NCI-H2107 treated with DMSO at 0.1 percent for 48 hours (cell line): ENCODE data around the gene RNF212.
A peak's percentile ranks its signal among the peaks of the same experiment; 100 is the strongest.
"Not testable (repeated sequence)": the region's sequence is repeated elsewhere in the genome, so short reads cannot be mapped to it uniquely, and the experiment has no call there.

ENCODE experiments used
- DNase-seq: peaks from one replicate; lab custom pipeline; 2025; ENCODE audit not compliant: unreplicated experiment; lab: John Stamatoyannopoulos, UW

The RNF212 gene, protein sequence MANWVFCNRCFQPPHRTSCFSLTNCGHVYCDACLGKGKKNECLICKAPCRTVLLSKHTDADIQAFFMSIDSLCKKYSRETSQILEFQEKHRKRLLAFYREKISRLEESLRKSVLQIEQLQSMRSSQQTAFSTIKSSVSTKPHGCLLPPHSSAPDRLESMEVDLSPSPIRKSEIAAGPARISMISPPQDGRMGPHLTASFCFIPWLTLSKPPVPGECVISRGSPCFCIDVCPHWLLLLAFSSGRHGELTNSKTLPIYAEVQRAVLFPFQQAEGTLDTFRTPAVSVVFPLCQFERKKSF

DNA sequence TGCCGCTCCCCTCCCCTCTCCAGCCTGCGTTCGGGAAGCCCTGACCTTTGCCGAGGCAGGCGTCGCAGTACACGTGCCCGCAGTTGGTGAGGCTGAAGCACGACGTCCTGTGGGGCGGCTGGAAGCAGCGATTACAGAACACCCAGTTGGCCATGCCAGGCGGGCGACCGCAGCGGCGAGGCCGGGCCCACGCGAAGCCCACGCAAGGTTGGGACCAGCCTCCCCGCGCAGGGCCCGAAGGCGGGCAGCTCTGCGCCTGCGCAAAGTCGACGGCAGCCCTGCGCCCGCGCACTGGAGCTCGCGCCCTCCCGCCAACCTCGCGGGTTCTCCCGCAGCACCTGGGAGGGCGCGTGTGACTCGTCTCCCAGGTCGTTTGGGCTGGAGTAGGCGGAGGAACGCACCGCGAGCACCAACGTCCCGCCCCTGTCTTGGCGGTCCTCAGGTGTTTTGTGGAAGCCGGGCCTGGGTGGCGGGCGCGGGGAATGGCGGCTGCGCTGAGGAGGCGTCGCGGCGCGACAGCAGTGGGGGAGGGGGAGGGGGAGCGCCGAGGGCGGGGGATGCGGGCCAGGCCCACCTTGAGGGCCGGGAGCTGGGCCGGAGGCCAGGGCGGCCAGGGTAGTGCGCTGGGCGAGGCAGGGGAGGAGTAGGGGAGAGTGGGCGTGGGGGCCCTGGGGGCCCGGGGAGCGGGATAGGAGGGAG lies at the start of gene RNF212:
RNF212 (minus strand) TSS at position 254 of the 699 bp plus-strand sequence; CDS start at position 154, 100 bp downstream.
- no peak for DNase-seq

DNA sequence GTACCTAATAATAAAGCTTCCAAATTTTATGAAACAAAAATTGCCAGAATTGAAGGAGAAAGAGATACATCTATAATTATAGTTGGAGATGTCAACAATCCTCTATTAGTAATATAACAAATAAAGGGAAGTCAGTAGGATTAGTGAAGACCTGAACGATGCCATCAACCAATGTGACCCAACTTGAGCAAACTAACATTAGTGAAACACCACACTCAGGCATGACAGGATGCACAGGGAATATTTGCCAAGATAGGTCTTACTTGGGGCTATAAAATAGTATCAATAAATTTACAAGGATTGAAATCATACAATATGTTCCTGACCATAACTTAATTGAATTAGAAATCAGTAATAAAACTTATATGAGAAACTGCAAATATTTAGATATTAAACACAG lies 47.0 kb upstream of the RNF212 start:
- no peak for DNase-seq

DNA sequence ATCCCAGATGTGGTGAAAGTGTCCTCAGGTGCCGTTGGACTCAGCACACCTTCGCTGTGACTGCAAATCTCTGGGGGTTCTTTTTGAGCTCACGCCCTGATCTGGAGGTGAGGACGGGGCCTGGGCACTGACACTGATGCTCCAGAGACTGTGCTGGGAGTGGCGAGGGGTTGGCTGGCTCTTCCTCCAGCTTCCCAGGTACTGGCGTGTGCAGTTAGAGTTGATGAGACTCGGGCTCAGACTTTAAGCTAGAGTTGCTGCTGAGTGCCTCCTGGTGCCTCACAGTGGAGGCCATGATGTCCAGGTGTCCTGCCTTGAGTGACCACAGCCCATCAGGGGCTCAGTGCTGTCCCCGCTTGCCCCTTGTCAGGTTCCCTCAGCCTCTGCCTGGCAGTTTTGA lies 42.7 kb upstream of the RNF212 start:
- no peak for DNase-seq

DNA sequence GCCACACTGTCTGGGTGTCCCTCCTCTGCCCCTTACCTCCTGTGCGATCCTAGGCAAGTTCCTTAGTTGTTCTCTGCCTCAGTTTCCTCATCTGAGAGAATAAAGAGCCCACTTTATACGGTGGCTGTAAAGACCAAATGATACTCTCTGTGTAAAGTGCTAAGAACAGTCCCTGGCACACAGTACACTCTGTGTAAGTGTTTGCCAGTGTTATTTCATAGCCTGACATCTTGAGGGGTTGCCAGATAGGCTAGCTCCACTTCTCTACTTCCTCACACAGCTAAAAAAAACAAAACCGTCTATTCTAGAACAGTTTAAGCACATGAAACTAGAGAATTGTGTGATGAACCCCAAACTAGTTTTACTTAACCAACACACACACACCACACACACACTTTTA lies 42.0 kb upstream of the RNF212 start:
- DNase-seq: no peak

DNA sequence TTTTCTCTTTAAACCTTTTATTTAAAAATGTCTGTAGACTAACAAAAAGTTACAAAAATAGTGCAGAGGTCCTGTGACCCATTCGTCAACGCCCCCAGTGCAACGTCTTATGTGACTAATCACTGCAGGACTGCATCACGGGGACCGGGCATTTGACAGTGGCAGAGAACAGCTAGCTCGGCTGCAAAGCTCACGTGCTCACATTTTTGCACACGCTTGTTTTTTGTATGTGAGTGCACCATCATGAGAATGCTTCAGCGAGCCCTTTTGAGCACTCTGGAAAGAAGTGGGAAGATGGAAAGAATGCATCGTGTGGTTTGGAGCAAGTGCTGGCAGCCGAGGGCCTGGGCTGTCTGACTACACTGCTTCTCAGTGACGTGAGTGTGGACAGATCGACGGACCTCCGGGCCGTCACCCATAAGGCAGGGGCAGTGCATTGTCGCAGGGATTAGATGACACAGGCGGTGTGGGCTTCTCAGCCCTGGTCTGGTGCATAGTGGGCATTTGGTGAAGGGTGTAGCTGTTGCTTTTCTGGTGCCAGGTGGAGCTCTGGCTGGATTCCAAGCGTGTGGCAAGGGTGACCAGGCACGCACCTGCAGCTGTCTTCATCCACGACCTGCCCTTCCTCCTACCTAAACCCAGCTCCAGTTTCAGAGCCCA lies 41.3 kb upstream of the RNF212 start:
- no peak for DNase-seq

DNA sequence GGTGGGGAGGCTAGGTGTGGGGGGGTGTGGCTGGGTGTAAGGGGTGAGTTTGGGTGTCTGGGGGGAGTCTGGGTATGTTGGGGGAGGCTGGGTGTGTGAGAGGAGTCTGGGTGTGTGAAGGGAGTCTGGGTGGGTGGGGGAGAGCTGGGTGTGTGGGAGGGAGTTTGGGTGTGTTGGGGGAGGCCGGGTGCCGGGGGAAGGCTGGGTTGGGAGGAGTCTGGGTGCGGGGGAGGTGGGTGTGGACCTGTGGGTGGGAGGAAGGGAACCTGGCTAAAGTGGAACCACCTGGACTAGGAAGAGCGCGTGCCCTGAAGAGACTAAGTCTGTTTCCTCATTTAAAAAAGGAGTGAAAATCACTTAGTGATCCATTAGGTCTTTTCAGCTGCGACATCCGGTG lies 40.8 kb upstream of the RNF212 start:
- DNase-seq: no peak

DNA sequence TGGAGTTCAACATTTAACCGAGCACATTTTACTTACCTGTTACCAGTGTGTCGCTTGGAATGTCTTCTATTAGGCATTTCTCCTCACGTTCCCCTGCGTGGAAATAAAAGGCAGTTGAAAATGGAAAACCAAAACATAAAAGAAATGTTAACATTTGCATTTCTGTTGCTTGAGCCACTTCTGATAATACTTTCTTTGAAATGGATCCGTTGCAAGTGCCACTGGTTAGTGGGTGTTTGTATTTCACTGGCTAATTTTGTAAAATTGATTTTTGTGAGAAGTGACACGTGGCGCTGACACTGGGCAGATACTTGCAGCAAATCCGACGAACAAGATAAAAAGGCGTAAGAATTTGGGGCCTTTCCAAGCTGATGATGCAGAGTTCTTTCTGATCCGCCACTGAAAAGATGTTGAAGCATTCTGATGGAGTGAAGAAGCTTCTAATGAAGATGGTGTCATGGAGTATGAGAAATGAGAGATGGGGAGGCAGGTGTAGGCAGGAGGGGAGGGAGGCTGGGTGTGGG lies 40.3 kb upstream of the RNF212 start:
- no peak for DNase-seq

DNA sequence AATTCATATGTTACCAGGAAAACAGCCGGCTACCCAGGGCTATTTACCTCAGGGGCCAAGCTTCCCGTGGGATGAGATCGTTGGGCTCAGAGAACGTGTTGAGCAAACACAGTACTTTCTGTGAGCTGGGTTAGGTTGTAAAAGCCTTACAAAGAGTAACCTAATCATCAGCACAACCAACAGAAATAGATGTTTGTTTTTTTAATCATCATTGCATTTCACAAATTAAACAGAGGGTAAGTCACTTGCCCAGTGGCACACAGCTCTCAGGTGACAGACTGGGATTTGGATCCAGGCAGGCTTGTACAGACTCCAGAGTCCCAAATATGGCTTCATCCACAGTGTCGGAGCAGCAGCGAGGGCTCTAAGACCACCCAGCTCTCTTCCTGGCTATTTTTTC lies 38.9 kb upstream of the RNF212 start:
- DNase-seq: no peak

DNA sequence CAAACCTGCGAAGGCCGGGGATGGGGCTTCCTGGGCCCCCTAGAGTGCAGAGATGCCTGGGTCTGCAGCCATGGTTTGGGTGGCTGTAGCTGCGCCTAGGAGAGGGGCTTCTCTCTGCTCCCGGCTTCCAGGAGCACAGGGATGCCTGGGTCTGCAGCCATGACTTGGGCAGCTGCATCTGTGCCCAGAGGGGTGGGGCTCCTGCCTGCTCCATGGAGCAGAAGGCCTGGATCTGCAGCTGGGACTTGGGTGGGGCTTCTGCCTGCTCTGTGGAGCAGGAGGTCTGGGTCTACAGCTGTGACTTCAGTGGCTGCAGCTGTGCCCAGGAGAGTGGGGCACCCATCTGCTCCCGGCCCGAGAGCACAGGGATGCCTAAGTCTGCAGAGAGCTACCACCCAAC lies 38.2 kb upstream of the RNF212 start:
- DNase-seq: no peak

DNA sequence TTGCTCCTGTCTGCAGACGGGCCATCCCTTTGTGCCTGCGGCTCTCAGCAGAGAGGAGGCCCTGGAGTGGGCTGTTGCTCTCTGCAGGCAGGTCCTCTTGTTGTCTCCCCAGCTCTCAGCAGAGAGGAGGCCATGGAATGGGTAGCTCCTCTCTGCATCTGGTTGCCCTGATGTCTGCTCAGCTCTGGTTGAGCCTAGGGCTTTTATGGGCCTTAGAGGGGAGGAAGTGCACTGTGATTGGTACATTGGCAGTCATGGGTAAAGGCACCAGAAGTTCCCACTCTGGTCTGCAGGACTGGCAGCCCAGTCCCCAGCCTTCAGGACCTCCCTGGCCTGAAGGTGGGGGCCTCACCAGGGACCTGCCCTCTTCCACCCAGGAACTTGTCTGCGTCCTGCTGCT lies 37.5 kb upstream of the RNF212 start:
- no peak for DNase-seq

DNA sequence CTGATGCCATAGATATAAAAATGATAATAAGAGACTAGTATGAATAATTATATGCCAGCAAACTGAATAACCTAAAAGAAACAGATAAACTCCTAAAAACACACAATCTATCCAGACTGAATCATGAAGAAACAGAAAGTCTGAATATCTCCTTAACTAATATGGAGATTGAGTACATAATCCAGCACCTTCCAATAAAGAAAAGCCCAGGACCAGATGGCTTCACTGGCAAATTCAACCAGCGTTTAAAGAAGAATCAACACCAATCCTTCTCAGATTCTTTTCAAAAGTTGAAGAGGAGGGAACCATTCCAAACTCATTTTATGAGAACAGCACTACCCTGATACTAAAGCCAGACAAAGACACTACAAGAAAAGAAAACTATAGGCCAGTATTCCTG lies 26.5 kb upstream of the RNF212 start:
- no peak for DNase-seq

DNA sequence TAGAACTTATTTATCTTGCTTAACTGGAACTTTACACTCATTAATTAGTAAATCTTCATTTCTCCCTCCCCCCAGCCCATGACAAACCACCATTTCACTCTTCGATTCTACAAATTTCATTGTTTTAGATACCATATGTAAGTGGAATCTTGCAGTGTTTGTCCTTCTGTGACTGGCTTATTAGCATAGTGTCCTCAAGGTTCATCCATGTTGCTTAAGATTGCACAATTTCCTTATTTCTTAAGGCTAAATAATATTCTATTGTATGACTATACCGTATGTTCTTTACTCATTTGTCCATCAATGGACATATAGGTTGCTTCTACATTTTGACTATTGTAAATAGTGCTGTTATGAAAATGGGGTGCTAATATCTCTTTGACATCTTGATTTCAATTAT lies 24.5 kb upstream of the RNF212 start:
- no peak for DNase-seq

DNA sequence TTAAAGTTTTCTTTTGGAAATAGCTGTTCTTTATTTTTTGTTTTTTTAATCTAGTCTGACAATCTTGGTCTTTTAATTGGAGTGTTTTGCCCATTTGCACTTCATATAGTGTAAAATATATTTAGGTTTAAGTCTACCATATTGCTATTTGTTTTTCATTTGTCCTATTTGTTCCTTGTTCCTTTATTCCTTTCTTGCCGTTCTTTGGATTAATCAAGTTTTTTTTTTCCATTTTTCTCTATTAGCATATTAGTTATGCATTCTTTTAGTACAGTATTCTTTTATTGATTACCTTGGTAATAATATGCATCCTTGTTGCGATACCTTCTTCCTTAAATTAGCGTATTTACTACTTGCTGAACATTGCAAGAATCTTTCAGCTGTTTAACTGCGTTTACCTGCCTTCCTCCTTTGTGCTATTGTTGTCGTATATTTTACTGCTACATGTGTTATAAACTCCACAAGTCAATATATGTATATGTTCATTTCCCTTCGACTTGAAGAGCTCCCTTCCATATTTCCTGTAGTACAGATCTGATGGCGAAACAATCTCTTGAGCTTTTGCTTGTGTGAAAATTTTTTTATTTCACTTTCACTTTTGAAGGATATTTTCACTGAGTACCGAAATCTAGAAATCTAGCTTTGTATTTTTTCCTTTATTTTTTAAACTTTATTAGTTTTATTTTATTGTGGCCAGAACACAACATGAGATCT lies 23.9 kb upstream of the RNF212 start:
- DNase-seq: no peak

DNA sequence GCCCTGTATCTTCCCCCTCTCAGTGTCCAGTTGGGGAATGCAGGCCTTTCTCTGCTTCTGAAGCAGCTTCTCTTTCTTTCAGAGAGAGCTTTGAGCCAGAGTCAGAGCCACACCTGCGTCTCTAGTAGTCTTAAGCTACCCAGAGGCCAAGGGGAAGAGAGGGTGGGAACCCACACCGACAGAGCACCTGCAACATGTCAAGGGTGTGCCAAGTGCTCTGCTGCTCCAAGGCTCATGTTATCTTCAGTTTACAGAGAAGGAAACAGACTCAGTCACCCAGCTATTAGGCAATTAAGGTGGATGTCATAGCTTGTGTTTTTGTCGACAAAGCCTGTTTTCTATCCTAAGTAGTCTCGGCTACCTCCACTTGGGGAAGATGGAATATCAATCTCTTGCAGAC lies 22.7 kb upstream of the RNF212 start:
- no peak for DNase-seq

DNA sequence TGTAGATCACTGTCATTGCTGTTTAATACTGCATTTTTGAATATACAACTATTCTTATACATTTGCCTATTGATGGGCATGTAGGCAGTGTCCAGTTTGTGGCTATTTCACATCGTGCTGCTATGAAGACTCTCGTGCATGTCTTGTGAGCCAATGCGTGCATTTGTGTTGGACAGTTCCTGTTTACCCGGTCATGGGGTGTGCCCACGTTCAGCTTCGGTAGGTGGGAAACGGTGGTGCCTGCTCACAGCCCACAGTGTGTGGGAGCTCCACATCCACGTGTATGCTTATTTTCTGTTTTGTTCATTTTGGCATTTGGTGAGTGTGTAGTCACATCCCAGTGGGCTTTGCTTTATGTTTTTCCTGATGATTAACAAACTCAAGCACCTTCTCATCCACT lies 19.7 kb upstream of the RNF212 start:
- no peak for DNase-seq

DNA sequence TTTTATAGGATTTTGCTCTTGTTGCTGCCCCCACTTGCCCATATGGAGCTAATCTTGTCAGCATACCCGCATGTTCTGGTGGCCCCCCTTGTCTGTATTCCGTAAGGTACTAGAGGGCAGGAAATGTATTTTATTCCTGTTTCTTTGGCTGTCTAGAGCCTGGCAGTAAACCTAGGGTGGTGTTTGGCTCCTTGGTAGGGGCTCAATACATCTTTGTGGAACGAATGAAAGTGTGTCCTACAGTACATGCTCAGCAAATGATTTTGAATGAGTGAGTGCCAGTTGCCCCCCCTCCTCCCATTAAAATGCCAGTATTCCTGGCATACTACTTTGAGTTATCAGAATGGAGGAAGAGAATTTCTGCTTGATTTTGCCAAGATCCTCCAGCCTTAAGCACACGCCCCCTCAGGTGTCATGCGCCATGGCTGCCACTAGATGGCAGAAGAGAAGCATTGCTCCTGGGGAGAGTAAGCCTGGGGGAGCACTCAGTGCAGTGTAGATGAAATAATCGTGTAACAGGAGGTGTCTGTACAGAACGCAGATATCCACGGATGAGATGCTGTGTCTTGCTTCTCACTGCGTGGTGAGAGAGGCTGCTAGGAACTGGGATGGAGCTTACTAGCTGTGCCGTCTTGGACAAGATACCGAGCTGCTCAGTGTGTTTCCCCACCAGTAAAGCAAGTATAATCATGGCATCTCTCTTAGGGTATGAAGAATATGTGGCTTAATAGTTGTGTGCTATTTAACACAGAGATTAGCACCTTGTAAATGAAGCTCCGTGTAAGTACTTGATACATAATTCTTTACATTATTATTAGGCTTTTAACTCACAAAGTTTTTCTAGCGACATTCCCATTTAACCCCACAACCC lies 17.2 kb upstream of the RNF212 start:
- peak; percentile 37 for DNase-seq

DNA sequence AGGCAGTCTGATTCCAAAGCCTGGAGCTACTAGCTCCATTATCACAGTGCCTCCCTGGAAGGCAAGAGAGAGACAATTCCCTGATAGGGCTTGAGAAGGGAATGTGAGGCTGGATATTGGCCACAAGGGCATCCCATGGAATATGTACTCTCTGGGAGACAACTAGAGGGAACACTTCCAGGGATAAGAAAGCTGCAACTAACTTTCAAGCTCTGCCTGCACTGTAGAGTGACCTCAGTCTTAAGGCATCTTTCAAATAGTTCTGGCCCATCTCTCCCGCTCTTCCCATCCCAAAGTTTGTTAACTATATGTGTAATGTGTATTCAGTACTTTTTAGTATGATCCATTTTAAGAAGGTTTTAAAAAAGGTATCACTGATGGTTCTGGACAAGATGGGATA lies 13.1 kb upstream of the RNF212 start:
- DNase-seq: no peak

DNA sequence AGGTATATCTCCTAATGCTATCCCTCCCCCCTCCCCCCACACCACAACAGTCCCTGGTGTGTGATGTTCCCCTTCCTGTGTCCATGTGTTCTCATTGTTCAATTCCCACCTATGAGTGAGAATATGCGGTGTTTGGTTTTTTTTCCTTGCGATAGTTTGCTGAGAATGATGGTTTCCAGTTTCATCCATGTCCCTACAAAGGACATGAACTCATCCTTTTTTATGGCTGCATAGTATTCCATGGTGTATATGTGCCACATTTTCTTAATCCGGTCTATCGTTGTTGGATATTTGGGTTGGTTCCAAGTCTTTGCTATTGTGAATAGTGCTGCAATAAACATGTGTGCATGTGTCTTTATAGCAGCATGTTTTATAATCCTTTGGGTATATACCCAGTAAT lies 12.1 kb upstream of the RNF212 start:
- not testable (repeated sequence) for DNase-seq

DNA sequence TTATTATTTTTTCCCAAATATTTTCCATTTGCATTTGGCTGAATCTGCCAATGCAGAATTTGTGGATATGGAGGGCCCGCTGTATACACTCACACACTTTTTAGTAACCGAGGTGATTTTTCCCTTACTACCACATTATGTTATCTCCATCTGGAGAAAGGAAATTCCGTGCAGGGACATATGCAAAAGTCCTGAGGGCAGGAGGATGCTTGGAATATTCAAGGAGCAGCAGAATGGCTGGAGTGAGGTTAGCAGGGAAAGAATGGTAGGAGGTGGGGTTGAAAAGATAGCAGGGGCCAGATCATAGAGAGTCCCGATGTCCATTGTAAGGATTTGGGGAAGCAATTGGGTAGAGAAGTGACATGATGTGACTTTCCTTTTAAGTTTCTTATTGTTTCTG lies 11.5 kb upstream of the RNF212 start:
- no peak for DNase-seq

DNA sequence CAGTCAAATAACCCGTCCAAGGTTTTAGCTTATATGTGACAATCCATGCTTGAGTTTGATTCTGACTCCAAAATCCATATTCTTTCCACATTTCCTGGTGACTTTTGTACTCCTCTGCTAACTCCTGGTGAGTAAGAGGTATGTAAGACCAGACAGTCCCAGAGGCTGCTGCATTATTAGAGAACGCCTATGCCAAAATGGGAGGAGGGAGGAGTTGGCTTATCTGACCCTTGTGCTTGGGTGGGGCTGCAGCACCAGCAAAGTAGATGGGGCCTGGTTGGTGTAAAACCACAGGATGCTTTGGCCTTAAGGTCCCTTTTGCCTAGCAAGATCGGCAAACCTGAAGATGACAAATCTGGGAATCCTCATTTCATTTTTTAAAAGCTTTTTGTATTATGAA lies 9.1 kb upstream of the RNF212 start:
- no peak for DNase-seq

DNA sequence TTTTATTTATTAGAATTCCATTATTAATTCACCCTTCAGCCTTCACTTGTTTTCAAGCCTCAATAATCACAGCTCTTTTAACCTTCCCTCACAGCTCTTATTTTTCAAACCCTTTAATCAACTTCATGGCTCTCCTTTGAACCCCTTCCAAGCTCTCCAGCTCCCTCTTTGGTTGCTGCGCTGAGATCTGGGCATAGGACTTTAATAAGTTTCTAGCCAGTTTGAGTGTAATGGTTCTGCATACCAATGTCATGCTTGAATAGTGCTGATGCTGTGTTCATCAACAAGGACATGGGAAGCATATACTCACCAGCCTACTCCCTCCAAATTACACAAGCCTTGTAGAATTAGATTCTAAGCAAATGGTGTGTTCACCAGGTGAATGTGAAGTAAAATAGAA lies 3.5 kb upstream of the RNF212 start:
- DNase-seq: no peak
